Mesodermal cell (in vitro differentiated cells): ENCODE data around the gene OR56A1. TPM values are rescaled to one million over a fixed set of nuclear protein-coding genes. Genes with fewer than 3 reads are reported as not detected.
"Not testable (repeated sequence)": the region's sequence is repeated elsewhere in the genome, so short reads cannot be mapped to it uniquely, and the experiment has no call there.

Experiments used
- H3K27ac ChIP-seq: 2 replicates; pipeline ENCODE4 v1.7.0; 2013; ENCODE audit warnings: mild to moderate bottlenecking, low read depth, low read length, moderate library complexity; ENCODE audit not compliant: severe bottlenecking
- H3K36me3 ChIP-seq: 2 replicates; pipeline ENCODE4 v1.7.1; 2013; ENCODE audit warnings: mild to moderate bottlenecking, low read length, moderate library complexity; ENCODE audit not compliant: control insufficient read depth, insufficient read depth
- H3K4me1 ChIP-seq: one replicate; pipeline ENCODE4 v1.7.1; 2013; ENCODE audit warnings: mild to moderate bottlenecking, low read length; ENCODE audit not compliant: insufficient read depth, control insufficient read depth, poor library complexity, severe bottlenecking
- H3K4me3 ChIP-seq: 2 replicates; pipeline ENCODE4 v1.7.0; 2013; ENCODE audit warnings: low read length, control low read depth, mild to moderate bottlenecking; ENCODE audit not compliant: insufficient read depth, poor library complexity, severe bottlenecking; ENCODE audit errors: extremely low read depth
- H3K9me3 ChIP-seq: 2 replicates; pipeline ENCODE4 v1.7.1; 2013; ENCODE audit warnings: mild to moderate bottlenecking, low read length, moderate library complexity; ENCODE audit not compliant: control insufficient read depth
- WGBS, 2 experiments: methylation state at CpG; one replicate each; pipeline ENCODE4 v1.1.5; 2013; ENCODE audit warnings: missing lambda C conversion rate in 2 of 2; ENCODE audit not compliant: insufficient coverage in 2 of 2; 5-methylcytosine and 5-hydroxymethylcytosine counted together
- polyA plus RNA-seq, 2 experiments: library from polyadenylated mRNA; stranded (reverse); fragments of 50-300 nt; gene quantifications; one replicate each; pipeline ENCODE4 v1.2.3, GENCODE V29; 2013

The OR56A1 gene
- polyA plus RNA-seq (2013, experiment 1 of 2) = not detected
- not detected for polyA plus RNA-seq (2013, experiment 2 of 2)

DNA sequence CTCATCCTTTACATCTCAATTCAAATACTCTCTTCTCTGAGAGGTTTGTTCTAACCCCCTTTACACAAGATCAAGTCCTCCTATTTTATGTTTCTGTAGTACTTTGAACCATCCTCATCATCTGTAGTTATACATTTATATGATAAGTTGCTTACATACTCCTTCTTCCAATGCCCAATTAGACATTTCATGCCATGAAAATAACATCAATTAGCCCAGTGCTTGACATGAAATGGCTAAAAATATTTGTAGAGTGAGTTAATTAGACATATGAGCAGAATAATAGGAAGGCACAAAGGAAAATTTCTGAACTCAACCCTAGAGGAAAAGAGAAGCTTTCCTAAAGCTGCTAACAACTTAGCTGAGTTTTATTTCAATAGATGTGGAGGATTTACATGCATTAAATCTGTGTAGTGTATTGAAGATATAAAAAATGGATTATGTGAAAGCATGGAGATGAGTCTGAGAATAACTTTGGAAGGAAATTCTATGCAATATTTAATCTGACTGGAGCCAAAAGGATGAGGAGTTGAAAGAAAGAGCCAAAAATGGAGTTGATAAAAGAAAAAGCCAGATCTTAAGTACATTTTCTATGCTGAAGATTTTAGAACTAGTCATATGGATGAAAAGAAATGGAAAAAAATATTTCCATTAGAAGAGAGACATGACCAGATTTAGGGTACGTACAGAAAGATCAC is at the start of gene OR56A1:
OR56A1 (minus strand) TSS at position 51 of the 698 bp plus-strand sequence. CDS start 3,066 bp downstream, outside the sequence.
- H3K4me3 ChIP-seq = no peak within 1 kb of the TSS
- H3K9me3 ChIP-seq = no peaks in the 10 kb centered on the region

GRCh38 chr11:6079463-6079862 is 48.9 kb upstream of the OR56A1 start:
- H3K4me3 ChIP-seq = no peak overlapping the region
- peaks cover 9% of the 10 kb centered on the region for H3K9me3 ChIP-seq
- H3K36me3 ChIP-seq = no peaks in the 10 kb centered on the region
- no peak overlapping the region for H3K27ac ChIP-seq
- 78 to 86% methylated on average over 3 to 4 of the region's 4 CpGs for WGBS, 2 experiments
- H3K4me1 ChIP-seq = no peaks in the 10 kb centered on the region

More for the DNA sequence above, at the start of gene OR56A1:
- H3K27ac ChIP-seq = no peak within 1 kb of the TSS
- no peaks in the 10 kb centered on the region for H3K4me1 ChIP-seq
- no peaks in the 10 kb centered on the region for H3K36me3 ChIP-seq
- no CpG with 5 or more reads among the region's 1 CpG for WGBS, 2 experiments

- H3K27ac ChIP-seq = no peak overlapping the region
- H3K9me3 ChIP-seq = peaks cover 9% of the 10 kb centered on the region
- no peaks in the 10 kb centered on the region for H3K4me1 ChIP-seq
- H3K4me3 ChIP-seq = no peak overlapping the region
- H3K36me3 ChIP-seq = no peaks in the 10 kb centered on the region
- 86 to 87% methylated on average over 6 of the region's 6 CpGs for WGBS, 2 experiments
Observed at GRCh38 chr11:6077723-6078122, 47.2 kb upstream of the OR56A1 start.

DNA sequence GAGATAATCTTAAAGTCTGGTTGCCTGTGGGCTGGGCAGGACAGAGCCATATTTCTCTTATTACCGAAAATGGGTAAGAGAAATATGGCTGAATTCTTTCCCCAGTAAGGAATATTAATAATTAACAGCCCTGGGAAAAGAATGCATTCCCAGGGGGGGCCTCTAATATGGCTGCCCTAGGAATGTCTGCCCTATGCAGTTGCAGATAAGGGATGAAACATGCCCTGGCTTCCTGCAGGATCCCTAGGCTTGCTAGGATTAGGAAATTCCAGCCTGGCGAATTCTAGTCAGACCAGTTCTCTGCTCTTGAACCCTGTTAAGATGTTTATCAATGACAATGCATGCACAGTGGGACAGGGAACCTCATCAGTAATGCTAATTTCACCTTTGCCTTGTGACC is 45.9 kb upstream of the OR56A1 start:
- H3K27ac ChIP-seq, H3K4me3 ChIP-seq, H3K4me1 ChIP-seq, H3K36me3 ChIP-seq, H3K9me3 ChIP-seq: not testable (repeated sequence)
- 50 to 75% methylated on average over 1 of the region's 2 CpGs for WGBS, 2 experiments

GRCh38 chr11:6067502-6067901 is 36.9 kb upstream of the OR56A1 start:
- H3K36me3 ChIP-seq = no peaks in the 10 kb centered on the region
- no peaks in the 10 kb centered on the region for H3K4me1 ChIP-seq
- H3K4me3 ChIP-seq = no peak overlapping the region
- no peaks in the 10 kb centered on the region for H3K9me3 ChIP-seq
- H3K27ac ChIP-seq = no peak overlapping the region
- WGBS, 2 experiments = 88 to 100% methylated on average over 3 to 4 of the region's 4 CpGs

DNA sequence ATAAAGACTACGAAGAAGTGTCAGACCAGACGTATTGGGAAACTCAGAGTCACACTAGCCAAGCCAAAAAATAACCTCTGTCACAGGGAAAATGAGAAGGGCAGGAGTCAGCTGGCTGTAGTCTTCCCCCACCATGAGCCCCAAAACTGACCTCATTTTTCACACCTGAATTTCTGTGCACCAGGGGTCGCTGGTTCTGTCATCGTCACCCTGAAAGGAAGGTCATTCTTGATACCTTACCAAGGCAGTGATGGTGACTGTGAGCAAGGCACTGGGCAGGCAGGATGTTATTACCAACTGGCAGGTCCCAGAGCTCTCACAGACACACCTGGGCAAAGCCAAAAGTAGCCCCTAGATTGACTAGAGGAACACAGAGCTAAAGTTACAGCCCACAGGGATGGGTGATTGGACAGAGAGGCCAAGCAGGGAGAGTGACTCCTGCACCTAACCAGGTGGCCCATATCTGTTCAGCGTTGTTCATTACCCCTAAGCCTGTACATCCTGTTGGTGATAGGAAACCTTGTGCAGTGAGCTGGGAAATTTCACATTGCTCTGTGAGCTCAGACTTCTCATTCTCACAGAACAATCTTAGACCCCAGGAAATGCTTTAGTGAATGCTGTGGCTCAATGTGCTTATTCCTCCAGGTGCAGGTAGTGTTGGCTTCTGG is 32.3 kb upstream of the OR56A1 start:
- Histone ChIP-seq H3K36me3 (no peaks in the 10 kb centered on the region), H3K4me1 (no peaks in the 10 kb centered on the region), H3K4me3 (no peak overlapping the region), H3K27ac (no peak overlapping the region), H3K9me3 (no peaks in the 10 kb centered on the region)
- whole genome bisulfite sequencing, 2 experiments = 88 to 100% methylated on average over 5 of the region's 5 CpGs

DNA sequence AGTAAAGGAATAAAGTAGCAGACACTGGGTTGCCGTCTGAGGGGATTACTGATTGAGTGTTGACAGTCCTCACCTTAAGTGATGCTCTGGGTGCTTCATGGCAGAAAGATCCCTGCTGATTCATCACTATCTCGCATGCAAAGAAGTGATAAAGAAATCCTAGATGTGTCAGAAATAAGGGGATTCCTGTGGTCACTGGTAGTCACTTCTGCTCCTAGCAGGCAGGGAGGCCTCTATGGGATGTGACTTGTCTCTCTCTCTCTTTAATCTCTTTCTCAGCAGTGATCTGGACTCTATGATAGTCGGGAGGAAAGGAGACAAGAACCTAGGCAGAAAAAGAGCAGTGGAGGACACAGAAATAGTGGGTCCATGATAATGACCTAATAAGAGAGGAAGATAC is 30.9 kb upstream of the OR56A1 start:
- H3K4me3 ChIP-seq = no peak overlapping the region
- 78 to 85% methylated on average over 2 to 3 of the region's 3 CpGs for WGBS, 2 experiments
- no peaks in the 10 kb centered on the region for H3K4me1 ChIP-seq

DNA sequence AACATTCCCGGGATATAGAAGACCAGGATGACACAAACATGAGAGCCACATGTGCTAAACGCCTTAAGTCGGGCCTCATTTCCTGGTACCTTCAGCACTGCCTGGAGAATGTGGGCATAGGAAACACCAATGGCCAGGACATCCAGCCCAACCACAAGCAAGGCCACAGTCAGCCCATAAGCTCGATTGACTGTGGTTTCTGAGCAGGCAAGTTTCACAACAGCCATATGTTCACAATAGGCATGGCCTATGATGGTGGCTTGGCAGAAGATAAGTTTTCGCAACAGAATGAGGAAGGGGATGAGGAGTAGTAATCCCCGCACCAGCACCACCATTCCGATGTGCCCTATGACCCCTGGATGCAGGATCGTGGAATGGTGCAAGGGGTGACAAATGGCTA is 26.9 kb upstream of the OR56A1 start:
- H3K36me3 ChIP-seq = no peaks in the 10 kb centered on the region
- H3K4me1 ChIP-seq = no peaks in the 10 kb centered on the region
- WGBS, 2 experiments = 90 to 93% methylated on average over 3 to 4 of the region's 8 CpGs
- H3K4me3 ChIP-seq = no peak overlapping the region
- no peak overlapping the region for H3K27ac ChIP-seq
- no peaks in the 10 kb centered on the region for H3K9me3 ChIP-seq

More for the DNA sequence above, 30.9 kb upstream of the OR56A1 start:
- Histone ChIP-seq H3K9me3 (no peaks in the 10 kb centered on the region), H3K27ac (no peak overlapping the region), H3K36me3 (no peaks in the 10 kb centered on the region)

- Histone ChIP-seq H3K9me3 (no peaks in the 10 kb centered on the region), H3K4me1 (no peaks in the 10 kb centered on the region), H3K36me3 (no peaks in the 10 kb centered on the region), H3K4me3 (no peak overlapping the region), H3K27ac (no peak overlapping the region)
Observed at GRCh38 chr11:6055569-6055968, 25.0 kb upstream of the OR56A1 start.

- no peaks in the 10 kb centered on the region for H3K36me3 ChIP-seq
- no CpG with 5 or more reads among the region's 3 CpGs for WGBS, 2 experiments
- H3K9me3 ChIP-seq = no peaks in the 10 kb centered on the region
- H3K4me3 ChIP-seq = no peak overlapping the region
- no peak overlapping the region for H3K27ac ChIP-seq
- no peaks in the 10 kb centered on the region for H3K4me1 ChIP-seq
Observed at GRCh38 chr11:6052374-6052773, 21.8 kb upstream of the OR56A1 start.

DNA sequence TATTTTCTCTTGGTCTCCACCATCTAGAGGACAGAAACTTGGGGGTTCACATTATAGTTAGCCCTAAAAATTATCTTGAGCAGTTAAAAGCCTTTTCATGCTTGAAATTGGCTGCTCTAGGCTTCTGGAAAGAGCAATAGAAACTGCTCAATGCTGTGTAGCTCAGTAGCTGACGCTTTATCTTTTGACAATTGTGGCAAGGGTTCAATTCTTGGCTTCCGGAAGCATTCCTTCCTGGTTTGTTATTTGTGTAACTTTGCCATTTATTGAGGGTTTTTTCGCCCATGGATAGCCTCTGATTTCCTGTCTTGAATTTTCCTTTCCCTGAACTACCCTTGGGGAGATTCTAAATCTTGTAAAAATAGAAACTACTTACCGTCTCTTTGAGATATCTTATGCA is 10.3 kb upstream of the OR56A1 start:
- Histone ChIP-seq H3K36me3 (no peaks in the 10 kb centered on the region), H3K4me3 (no peak overlapping the region)
- no CpG with 5 or more reads among the region's 4 CpGs for WGBS, 2 experiments

More for the DNA sequence above, 10.3 kb upstream of the OR56A1 start:
- H3K4me1 ChIP-seq = no peaks in the 10 kb centered on the region
- no peak overlapping the region for H3K27ac ChIP-seq
- no peaks in the 10 kb centered on the region for H3K9me3 ChIP-seq
